HCT116 (cell line): ENCODE results near the gene APLP1. TPM values are rescaled to one million over a fixed set of nuclear protein-coding genes. Genes with fewer than 3 reads are reported as not detected.

Experiments used
- ATAC-seq: fragments of 200-7000 bp; cut with Tn5 transposase; 2 replicates; pipeline ENCODE4 v1.9.1; 2020; ENCODE audit warnings: mild to moderate bottlenecking, moderate library complexity
- BruUV-seq: library from RNA; stranded (reverse); fragments of 400-500 nt; replicated peaks from 2 replicates; lab custom pipeline; 2021; lab: Mats Ljungman, UMichigan
- CTCF ChIA-PET: fragments of 300-600 bp; sonication (Branson Sonifier 250); formaldehyde crosslinking; loops from one replicate; lab custom pipeline; 2021; ENCODE audit warnings: antibody characterized with exemption; lab: Charles Lee
- POLR2A ChIA-PET: fragments of 300-600, 350-600 bp; sonication (Branson Sonifier 250); formaldehyde crosslinking; loops from one replicate; lab custom pipeline; 2021; ENCODE audit warnings: antibody characterized with exemption; lab: Charles Lee
- RAD21 ChIA-PET, 2 experiments: fragments of 300-600 bp; sonication (Branson Sonifier 250); formaldehyde crosslinking; loops; one replicate each; lab custom pipeline; 2023; ENCODE audit warnings: low total read pairs in 2 of 2; ENCODE audit not compliant: uncharacterized antibody in 2 of 2, unreplicated experiment in 2 of 2, low non-redundant PET in 1 of 2; lab: Charles Lee
- DNase-seq: peaks from one replicate; pipeline ENCODE4 v3.0.0-alpha.2; 2010; ENCODE audit warnings: low read depth, low spot score
- H2AFZ ChIP-seq: fragments of 200-600 bp; shearing (Covaris generic), sonication (generic); 2 replicates; pipeline ENCODE4 v1.6.1; 2017; ENCODE audit warnings: low read depth, mixed run types, mixed read lengths, antibody characterized with exemption, low read length; ENCODE audit not compliant: poor library complexity, severe bottlenecking
- H3K27ac ChIP-seq: 2 replicates; pipeline ENCODE4 v1.5.1; 2012; ENCODE audit warnings: low read depth, low read length
- H3K27me3 ChIP-seq: fragments of 200-600 bp; sonication (generic); 2 replicates; pipeline ENCODE4 v1.6.1; 2016; ENCODE audit warnings: mixed run types, low read length, mixed read lengths; ENCODE audit not compliant: insufficient read depth
- H3K36me3 ChIP-seq, 2 experiments: fragments of 200-500 bp in 1 of 2; fragments of 200-600 bp in 1 of 2; sonication (Bioruptor generic) in 1 of 2; sonication (generic) in 1 of 2; 2 replicates each; pipeline versions ENCODE4 v1.5.1 to v1.6.1; 2014 to 2016; ENCODE audit warnings: low read length in 2 of 2, inconsistent platforms in 1 of 2, mixed read lengths in 1 of 2, mixed run types in 1 of 2; ENCODE audit not compliant: insufficient read depth in 2 of 2, control insufficient read depth in 1 of 2
- H3K4me1 ChIP-seq, 2 experiments: fragments of 200-600 bp in 1 of 2; sonication (generic) in 1 of 2; 2 replicates each; pipeline versions ENCODE4 v1.5.1 to v1.6.1; 2012 to 2017; ENCODE audit warnings: low read length in 2 of 2, inconsistent platforms in 1 of 2, mild to moderate bottlenecking in 1 of 2, mixed read lengths in 1 of 2, mixed run types in 1 of 2, moderate library complexity in 1 of 2; ENCODE audit not compliant: insufficient read depth in 2 of 2, control insufficient read depth in 1 of 2
- H3K4me2 ChIP-seq: fragments of 200-600 bp; sonication (generic); 2 replicates; pipeline ENCODE4 v1.6.1; 2017; ENCODE audit warnings: mixed run types, low read length, mixed read lengths
- H3K4me3 ChIP-seq, 2 experiments: fragments of 200-600 bp in 1 of 2; sonication (generic) in 1 of 2; replicated peaks in 1 of 2; 2 replicates each; pipeline ENCODE4 v1.5.1; 2011 to 2016; ENCODE audit warnings: low read length in 2 of 2, control low read depth in 1 of 2, low read depth in 1 of 2, mild to moderate bottlenecking in 1 of 2, mixed read lengths in 1 of 2, mixed run types in 1 of 2
- H3K79me2 ChIP-seq: fragments of 200-600 bp; sonication (generic); 2 replicates; pipeline ENCODE4 v1.6.1; 2017; ENCODE audit warnings: mild to moderate bottlenecking, mixed run types, low read length, moderate library complexity, mixed read lengths; ENCODE audit not compliant: insufficient read depth
- H3K9ac ChIP-seq: fragments of 200-600 bp; sonication (generic); 2 replicates; pipeline ENCODE4 v1.6.1; 2016; ENCODE audit warnings: low read length, mixed read lengths
- H3K9me2 ChIP-seq: fragments of 200-600 bp; sonication (generic), shearing (Covaris generic); 2 replicates; pipeline ENCODE4 v1.6.1; 2017; ENCODE audit warnings: mixed run types, mild to moderate bottlenecking, moderate library complexity; ENCODE audit not compliant: insufficient read depth
- H3K9me3 ChIP-seq, 2 experiments: fragments of 200-500 bp in 1 of 2; fragments of 200-600 bp in 1 of 2; sonication (Bioruptor generic) in 1 of 2; sonication (generic) in 1 of 2; 2 replicates each; pipeline ENCODE4 v1.6.1; 2014 to 2017; ENCODE audit warnings: low read length in 2 of 2, mixed read lengths in 2 of 2, inconsistent platforms in 1 of 2, low read depth in 1 of 2, mild to moderate bottlenecking in 1 of 2, mixed run types in 1 of 2, moderate library complexity in 1 of 2; ENCODE audit not compliant: control insufficient read depth in 1 of 2, insufficient read depth in 1 of 2
- H4K20me1 ChIP-seq: fragments of 200-600 bp; sonication (generic), shearing (Covaris generic); 2 replicates; pipeline ENCODE4 v1.6.1; 2017; ENCODE audit warnings: mixed run types, mild to moderate bottlenecking, moderate library complexity; ENCODE audit not compliant: insufficient read depth
- CBX3 ChIP-seq: IDR thresholded peaks from 2 replicates; pipeline ENCODE4 v1.6.1; 2012; ENCODE audit warnings: low read depth
- EGR1 ChIP-seq: IDR thresholded peaks from 2 replicates; pipeline ENCODE4 v1.6.1; 2012; ENCODE audit warnings: low read depth
- ELF1 ChIP-seq: IDR thresholded peaks from 2 replicates; pipeline ENCODE4 v1.6.1; 2012; ENCODE audit warnings: low read depth, borderline replicate concordance
- EZH2 ChIP-seq: fragments of 200-600 bp; sonication (generic); IDR thresholded peaks from 2 replicates; pipeline ENCODE4 v1.6.1; 2017; ENCODE audit warnings: antibody characterized with exemption, mixed run types
- FOSL1 ChIP-seq: IDR thresholded peaks from 2 replicates; pipeline ENCODE4 v1.6.1; 2012; ENCODE audit warnings: low read depth
- JUND ChIP-seq: IDR thresholded peaks from 2 replicates; pipeline ENCODE4 v1.6.1; 2012
- POLR2A ChIP-seq: IDR thresholded peaks from 2 replicates; pipeline ENCODE4 v1.7.0; 2011; ENCODE audit warnings: borderline replicate concordance; ENCODE audit not compliant: insufficient read depth, insufficient read length; ENCODE audit errors: extremely low read depth
- POLR2AphosphoS5 ChIP-seq: IDR thresholded peaks from 2 replicates; pipeline ENCODE4 v1.6.1; 2011; ENCODE audit warnings: mild to moderate bottlenecking, low read depth, low read length, moderate library complexity
- RAD21 ChIP-seq: IDR thresholded peaks from 2 replicates; pipeline ENCODE4 v1.6.1; 2012; ENCODE audit warnings: low read depth, mild to moderate bottlenecking
- SIN3A ChIP-seq: IDR thresholded peaks from 2 replicates; pipeline ENCODE4 v1.6.1; 2012; ENCODE audit warnings: low read depth
- SP1 ChIP-seq: IDR thresholded peaks from 2 replicates; pipeline ENCODE4 v1.6.1; 2012; ENCODE audit warnings: low read depth
- SRF ChIP-seq: IDR thresholded peaks from 2 replicates; pipeline ENCODE4 v1.6.1; 2012; ENCODE audit warnings: low read depth
- TCF7L2 ChIP-seq: IDR thresholded peaks from 2 replicates; pipeline ENCODE4 v1.7.0; 2011; ENCODE audit warnings: borderline replicate concordance, inconsistent platforms; ENCODE audit not compliant: insufficient read depth, insufficient read length; ENCODE audit errors: extremely low read depth
- YY1 ChIP-seq: IDR thresholded peaks from 2 replicates; pipeline ENCODE4 v1.6.1; 2011; ENCODE audit warnings: low read length, low read depth, moderate library complexity, mild to moderate bottlenecking; ENCODE audit not compliant: insufficient replicate concordance; ENCODE audit errors: extremely low read depth
- ZFX ChIP-seq: fragments of 450-650 bp; IDR thresholded peaks from 2 replicates; pipeline ENCODE4 v1.6.1; 2017
- ZNF274 ChIP-seq: fragments of 200-500 bp; sonication (Bioruptor generic); IDR thresholded peaks from 2 replicates; pipeline ENCODE4 v1.6.1; 2014; ENCODE audit warnings: mild to moderate bottlenecking, low read depth, low read length, inconsistent platforms
- intact Hi-C: fragments of 100-400 bp; cut with micrococcal nuclease; formaldehyde crosslinking; loops from 2 replicates; pipeline ENCODE4 v1.10.0; 2022
- total RNA-seq: library from RNA; stranded (reverse); gene quantifications from one replicate; pipeline ENCODE4 v1.2.1, GENCODE V29; 2021; ENCODE audit not compliant: unreplicated experiment
- TF ChIP-seq, protein P1 (sequence below): IDR thresholded peaks from 2 replicates; pipeline ENCODE4 v1.6.1; 2012
- TF ChIP-seq, protein P2 (sequence below): IDR thresholded peaks from 2 replicates; pipeline ENCODE4 v1.6.1; 2012; ENCODE audit warnings: low read depth
- TF ChIP-seq, protein P3 (sequence below), 3 experiments: fragments of 200-600 bp in 1 of 3; sonication (generic) in 1 of 3; IDR thresholded peaks in 2 of 3; conservative IDR thresholded peaks in 1 of 3; 2 replicates each; pipeline ENCODE4 v1.5.1; 2012 to 2017; ENCODE audit warnings: low read depth in 2 of 3, low read length in 2 of 3, antibody characterized with exemption in 1 of 3, borderline replicate concordance in 1 of 3, control low read depth in 1 of 3, mild to moderate bottlenecking in 1 of 3, mixed read lengths in 1 of 3, mixed run types in 1 of 3, moderate library complexity in 1 of 3; ENCODE audit not compliant: insufficient read depth in 1 of 3
- TF ChIP-seq, protein P4 (sequence below): IDR thresholded peaks from 2 replicates; pipeline ENCODE4 v1.6.1; 2011; ENCODE audit warnings: mild to moderate bottlenecking, low read length, moderate library complexity; ENCODE audit not compliant: insufficient replicate concordance; ENCODE audit errors: extremely low read depth

APLP1 gene
- total RNA-seq, 1 experiment from 2014 or later, result 41.2 TPM

DNA sequence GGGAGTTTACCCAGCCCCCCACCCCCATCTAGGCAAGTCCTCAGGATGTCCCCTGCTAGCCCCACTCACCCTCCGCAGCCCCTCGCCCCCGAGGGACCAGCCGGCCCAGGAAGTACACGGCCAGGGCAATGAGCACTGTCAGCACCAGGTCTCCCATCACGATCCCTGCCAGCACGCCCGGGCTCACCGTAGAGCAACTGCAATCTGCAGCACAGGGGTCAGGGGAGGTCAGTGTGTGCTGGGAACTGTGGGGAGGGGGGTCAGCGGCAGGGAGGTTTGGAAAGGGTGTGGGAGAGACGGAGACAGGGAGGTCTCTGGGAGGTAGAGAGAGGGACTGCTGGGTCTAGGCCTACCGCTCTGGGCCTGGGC lies 39.0 kb downstream of the APLP1 start:
- H3K9ac ChIP-seq, result no peak overlapping the region
- H3K27me3 ChIP-seq, result no peaks in the 10 kb centered on the region
- H4K20me1 ChIP-seq, result no peaks in the 10 kb centered on the region
- H3K27ac ChIP-seq, result no peak overlapping the region
- H3K36me3 ChIP-seq, result no peaks in the 10 kb centered on the region
- H2AFZ ChIP-seq, result no peak overlapping the region
- DNase-seq (no peak), ATAC-seq (no peak)
- H3K4me3 ChIP-seq, result no peak overlapping the region
- TF ChIP-seq EZH2, result no peak
- TF ChIP-seq ZNF274, result no peak
- no peak for TF ChIP-seq RAD21
- no peak for TF ChIP-seq POLR2A
- TF ChIP-seq SIN3A, result no peak
- TF ChIP-seq CBX3, result no peak
- no peak for TF ChIP-seq JUND
- no peak for TF ChIP-seq POLR2AphosphoS5
- TF ChIP-seq YY1, result no peak
- TF ChIP-seq SRF, result no peak
- TF ChIP-seq, protein P1, sequence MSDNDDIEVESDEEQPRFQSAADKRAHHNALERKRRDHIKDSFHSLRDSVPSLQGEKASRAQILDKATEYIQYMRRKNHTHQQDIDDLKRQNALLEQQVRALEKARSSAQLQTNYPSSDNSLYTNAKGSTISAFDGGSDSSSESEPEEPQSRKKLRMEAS, result no peak
- TF ChIP-seq, protein P2, sequence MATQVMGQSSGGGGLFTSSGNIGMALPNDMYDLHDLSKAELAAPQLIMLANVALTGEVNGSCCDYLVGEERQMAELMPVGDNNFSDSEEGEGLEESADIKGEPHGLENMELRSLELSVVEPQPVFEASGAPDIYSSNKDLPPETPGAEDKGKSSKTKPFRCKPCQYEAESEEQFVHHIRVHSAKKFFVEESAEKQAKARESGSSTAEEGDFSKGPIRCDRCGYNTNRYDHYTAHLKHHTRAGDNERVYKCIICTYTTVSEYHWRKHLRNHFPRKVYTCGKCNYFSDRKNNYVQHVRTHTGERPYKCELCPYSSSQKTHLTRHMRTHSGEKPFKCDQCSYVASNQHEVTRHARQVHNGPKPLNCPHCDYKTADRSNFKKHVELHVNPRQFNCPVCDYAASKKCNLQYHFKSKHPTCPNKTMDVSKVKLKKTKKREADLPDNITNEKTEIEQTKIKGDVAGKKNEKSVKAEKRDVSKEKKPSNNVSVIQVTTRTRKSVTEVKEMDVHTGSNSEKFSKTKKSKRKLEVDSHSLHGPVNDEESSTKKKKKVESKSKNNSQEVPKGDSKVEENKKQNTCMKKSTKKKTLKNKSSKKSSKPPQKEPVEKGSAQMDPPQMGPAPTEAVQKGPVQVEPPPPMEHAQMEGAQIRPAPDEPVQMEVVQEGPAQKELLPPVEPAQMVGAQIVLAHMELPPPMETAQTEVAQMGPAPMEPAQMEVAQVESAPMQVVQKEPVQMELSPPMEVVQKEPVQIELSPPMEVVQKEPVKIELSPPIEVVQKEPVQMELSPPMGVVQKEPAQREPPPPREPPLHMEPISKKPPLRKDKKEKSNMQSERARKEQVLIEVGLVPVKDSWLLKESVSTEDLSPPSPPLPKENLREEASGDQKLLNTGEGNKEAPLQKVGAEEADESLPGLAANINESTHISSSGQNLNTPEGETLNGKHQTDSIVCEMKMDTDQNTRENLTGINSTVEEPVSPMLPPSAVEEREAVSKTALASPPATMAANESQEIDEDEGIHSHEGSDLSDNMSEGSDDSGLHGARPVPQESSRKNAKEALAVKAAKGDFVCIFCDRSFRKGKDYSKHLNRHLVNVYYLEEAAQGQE, result no peak
- TF ChIP-seq, protein P3, sequence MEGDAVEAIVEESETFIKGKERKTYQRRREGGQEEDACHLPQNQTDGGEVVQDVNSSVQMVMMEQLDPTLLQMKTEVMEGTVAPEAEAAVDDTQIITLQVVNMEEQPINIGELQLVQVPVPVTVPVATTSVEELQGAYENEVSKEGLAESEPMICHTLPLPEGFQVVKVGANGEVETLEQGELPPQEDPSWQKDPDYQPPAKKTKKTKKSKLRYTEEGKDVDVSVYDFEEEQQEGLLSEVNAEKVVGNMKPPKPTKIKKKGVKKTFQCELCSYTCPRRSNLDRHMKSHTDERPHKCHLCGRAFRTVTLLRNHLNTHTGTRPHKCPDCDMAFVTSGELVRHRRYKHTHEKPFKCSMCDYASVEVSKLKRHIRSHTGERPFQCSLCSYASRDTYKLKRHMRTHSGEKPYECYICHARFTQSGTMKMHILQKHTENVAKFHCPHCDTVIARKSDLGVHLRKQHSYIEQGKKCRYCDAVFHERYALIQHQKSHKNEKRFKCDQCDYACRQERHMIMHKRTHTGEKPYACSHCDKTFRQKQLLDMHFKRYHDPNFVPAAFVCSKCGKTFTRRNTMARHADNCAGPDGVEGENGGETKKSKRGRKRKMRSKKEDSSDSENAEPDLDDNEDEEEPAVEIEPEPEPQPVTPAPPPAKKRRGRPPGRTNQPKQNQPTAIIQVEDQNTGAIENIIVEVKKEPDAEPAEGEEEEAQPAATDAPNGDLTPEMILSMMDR (IDR thresholded peaks at IDR 0.05 in 2 of 3, conservative IDR thresholded peaks at IDR 0.05 in 1 of 3; ENCODE audit: borderline replicate concordance in 1 of 3, insufficient read depth in 1 of 3, low read depth in 2 of 3, low read length in 2 of 3), result no peak
- TF ChIP-seq, protein P4, sequence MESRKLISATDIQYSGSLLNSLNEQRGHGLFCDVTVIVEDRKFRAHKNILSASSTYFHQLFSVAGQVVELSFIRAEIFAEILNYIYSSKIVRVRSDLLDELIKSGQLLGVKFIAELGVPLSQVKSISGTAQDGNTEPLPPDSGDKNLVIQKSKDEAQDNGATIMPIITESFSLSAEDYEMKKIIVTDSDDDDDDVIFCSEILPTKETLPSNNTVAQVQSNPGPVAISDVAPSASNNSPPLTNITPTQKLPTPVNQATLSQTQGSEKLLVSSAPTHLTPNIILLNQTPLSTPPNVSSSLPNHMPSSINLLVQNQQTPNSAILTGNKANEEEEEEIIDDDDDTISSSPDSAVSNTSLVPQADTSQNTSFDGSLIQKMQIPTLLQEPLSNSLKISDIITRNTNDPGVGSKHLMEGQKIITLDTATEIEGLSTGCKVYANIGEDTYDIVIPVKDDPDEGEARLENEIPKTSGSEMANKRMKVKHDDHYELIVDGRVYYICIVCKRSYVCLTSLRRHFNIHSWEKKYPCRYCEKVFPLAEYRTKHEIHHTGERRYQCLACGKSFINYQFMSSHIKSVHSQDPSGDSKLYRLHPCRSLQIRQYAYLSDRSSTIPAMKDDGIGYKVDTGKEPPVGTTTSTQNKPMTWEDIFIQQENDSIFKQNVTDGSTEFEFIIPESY, result no peak
- no peak for TF ChIP-seq ZFX
- no peak for TF ChIP-seq EGR1
- TF ChIP-seq TCF7L2, result no peak
- no peak for TF ChIP-seq ELF1
- TF ChIP-seq SP1, result no peak
- no peak for TF ChIP-seq FOSL1
- H3K4me2 ChIP-seq, result no peak overlapping the region
- no peaks in the 10 kb centered on the region for H3K79me2 ChIP-seq
- CTCF ChIA-PET, result no interaction called here
- no TSS peak for BruUV-seq
- intact Hi-C loops, result no loop called here
- no peaks in the 10 kb centered on the region for H3K9me2 ChIP-seq
- RAD21 ChIA-PET, result no interaction called here
- POLR2A ChIA-PET, result no interaction called here
- H3K4me1 ChIP-seq, result peaks cover 17 to 40% of the 10 kb centered on the region in 2 experiments
- H3K9me3 ChIP-seq, result no peaks in the 10 kb centered on the region
